Stimulated activated CD8-positive, alpha-beta memory T cell treated with anti-CD3 and anti-CD28 coated beads, Interleukin-7, amount 100 ng/mL, for 24 hours (primary cell): Measurements from ENCODE around the gene MYH11.
"Not testable (repeated sequence)": the region's sequence is repeated elsewhere in the genome, so short reads cannot be mapped to it uniquely, and the experiment has no call there.

Experiments
- DNase-seq: peaks from one replicate; pipeline ENCODE4 v3.0.0-alpha.2; 2020; ENCODE audit warnings: low read depth

MYH11 gene

DNA sequence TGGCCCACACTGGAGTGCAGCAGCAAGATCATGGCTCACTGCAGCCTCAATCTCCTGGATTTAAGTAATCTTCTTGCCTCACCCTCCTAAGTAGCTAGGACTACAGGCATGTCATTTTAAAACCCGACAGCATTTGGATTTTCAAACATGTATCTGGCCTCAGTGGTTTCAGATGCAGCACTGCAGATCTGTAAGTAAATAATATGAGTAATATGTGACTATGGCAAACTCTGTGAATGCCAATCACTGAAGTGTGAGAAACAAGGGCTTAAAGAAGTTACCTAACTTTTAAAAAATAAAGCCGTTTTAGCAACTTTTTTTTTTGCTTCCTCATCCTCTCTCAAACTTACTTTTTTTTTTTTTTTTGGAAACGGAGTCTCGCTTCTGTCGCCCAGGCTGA lies 19.7 kb upstream of the MYH11 start:
- no peak for DNase-seq

DNA sequence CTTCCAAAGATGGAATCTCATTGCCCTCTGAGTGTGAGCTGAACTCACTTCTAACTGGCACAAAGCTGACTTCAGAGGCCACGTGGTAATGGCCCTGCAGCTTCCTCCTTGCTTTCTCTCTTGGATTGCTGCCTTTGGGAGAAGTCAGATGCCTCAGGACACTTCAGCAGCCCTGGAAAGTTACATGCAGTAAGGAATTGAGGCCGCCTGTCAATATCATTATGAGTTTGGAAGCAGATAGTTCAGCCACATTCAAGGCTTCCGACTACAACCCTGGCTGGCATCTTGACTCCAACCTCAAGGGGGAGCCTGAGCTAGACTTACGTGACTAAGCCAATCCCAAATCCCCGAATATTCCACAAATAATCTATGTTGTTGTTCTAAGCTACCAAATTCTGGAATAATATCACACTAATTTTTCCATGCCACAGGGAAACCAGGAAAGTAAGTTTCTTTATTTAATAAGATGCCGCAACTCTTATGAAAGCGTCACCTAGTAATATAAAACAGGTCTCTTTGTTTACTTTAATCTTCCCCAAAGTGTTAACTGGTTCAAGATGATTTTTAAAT lies 18.0 kb upstream of the MYH11 start:
- no peak for DNase-seq

DNA sequence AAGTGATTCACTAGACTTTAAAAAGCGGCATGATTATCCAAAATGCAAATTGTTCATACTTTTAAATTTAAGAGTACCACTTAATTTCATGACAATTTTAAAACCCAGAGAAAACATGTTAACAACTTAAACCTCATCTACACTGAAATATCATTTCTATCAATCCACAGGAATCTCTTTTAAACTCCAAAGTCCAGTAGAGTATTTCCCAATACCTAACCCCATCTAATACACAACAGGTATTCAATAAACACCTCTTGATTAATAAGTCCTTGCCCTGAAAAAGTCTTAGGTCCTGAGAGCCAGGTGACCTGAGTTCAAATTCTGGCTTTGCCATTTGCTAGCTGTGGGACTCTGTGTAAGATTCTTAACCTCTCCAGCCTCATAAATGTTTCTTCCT lies 16.9 kb upstream of the MYH11 start:
- no peak for DNase-seq

DNA sequence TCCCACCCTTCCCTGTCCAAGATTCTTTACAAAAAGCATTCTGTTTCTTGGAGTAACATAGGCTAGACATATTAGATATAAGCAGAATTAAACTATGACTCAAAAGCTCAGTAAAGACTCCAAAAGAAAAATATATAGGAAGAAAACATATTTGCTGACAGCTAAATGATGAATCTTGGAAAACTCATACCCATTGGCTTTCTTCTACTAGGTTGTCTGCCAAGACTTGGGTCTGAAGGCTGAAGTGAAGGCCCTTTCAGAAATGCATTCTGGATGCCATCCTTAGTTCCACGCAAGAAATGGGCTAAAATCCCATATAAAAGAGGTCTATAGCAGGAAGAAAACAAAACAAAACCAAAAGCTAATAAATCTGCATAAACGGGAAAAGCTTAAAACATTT lies 16.5 kb upstream of the MYH11 start:
- no peak for DNase-seq

- no peak for DNase-seq
Measured at GRCh38 chr16:15870011-15870410, 13.2 kb upstream of the MYH11 start.

- no peak for DNase-seq
Measured at GRCh38 chr16:15866451-15866850, 9.6 kb upstream of the MYH11 start.

DNA sequence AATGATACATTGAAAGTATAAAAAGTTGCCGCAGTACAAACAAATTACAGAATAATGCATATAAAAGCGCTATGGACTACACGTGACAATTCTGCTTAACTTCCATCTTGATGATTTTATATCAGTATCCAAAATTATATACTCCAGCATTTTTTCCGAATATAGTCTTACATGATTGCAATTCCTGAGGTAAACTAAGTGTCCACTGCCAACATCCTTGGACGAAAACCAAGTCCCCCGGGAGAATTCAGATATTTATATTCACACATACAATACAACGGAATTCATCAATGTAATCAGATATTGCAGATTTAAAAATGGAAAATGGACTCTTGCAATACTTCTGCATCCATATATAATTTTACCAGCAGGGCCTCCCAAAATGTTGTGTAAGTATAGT lies 8.9 kb upstream of the MYH11 start:
- DNase-seq = no peak

GRCh38 chr16:15864939-15865338 lies 8.1 kb upstream of the MYH11 start:
- no peak for DNase-seq

DNA sequence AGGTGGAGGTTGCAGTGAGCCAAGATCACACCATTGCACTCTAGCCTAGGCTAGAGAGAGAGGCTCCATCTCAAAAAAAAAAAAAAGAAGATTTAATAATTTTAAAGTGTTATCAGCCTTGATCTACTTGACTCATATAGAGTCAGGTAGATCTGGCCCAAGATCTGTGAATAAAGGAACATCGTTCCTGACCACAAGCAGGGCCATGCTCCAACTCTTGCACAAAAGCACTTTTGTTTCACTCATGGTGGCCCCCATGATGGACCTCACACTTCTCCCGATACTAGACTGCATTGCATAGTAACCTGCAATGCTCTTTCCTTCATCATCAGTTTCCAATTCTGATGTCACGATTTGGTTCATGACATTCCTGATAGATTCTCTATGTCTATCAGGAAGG lies 5.2 kb upstream of the MYH11 start:
- DNase-seq = no peak

DNA sequence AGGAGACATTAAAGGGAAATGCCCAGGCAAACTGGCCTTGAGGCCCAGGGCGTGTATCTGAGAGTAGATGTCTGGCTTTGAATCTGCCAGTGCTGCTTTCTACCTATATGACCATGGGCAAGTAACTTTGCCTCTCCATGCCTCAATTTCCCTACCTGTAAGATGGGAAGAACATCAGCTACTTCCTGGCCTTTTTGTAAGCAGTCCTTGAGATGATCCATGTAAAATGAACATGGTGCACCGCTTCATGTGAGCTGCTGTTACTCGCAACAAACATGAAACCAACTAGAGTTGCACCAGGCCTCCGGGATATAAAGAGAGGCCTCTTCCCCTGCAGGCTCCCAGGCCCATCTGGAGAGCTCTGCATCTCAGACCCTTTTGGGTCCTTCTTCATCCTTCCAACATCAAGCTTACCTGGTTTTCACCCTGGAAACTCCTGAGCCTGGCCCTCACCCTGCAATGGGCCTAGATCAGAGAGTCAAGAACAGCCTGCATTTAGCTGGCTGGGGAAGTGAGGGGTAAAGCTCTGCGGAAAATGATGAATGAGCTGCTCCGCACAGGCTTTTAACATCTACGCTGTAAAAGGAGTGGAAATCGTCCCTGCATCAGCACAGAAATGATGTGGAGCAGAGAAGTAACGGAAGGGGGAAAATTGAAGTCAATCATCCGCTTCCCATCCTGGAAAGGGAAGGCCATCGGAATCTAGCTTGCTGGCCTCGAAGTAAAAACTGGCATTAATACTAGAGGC lies 2.3 kb upstream of the MYH11 start:
- no peak for DNase-seq

DNA sequence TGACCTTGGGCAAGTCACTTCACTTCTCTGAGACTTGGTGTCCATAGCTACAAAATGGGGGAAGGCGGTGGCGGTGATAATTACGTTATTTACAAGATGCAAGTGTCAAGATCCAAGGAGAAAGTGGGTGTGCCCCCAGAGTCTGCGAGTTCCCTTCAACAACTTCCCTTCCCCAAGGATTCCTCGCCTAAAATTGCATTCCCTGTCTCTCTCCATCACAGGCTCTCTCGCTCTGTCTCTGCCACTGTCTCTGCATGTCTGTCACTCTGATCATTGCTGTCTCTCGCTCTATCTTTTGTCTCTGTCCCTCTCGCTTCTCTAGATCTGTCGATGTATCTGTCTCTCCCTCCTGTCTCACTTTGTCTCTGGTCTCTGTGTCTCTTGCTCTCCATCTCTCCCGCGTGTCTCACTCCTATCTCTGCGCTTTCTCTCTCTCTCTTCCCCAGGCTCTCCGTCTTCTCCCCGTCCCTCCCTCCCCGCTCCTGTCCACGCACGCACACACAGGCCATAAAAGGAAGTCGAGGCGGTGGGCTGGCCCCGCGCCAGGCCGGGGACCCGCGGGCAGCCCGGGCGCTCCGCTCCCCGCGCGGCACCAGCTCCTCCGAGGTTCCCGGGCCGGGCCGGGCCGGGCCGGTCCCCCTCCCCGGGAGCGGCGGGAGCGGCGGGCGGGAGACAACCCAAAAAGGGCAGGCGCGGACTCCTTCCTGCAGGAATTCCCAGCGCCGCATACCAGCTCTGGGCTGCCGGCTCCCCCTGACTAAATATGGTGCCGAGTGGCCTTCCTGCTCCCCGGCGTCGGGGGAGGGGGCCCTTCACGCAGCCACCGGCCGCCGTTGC lies 1.1 kb upstream of the MYH11 start:
- no peak for DNase-seq

GRCh38 chr16:15856182-15856581 lies 646 bp downstream of the MYH11 start:
- no peak for DNase-seq

DNA sequence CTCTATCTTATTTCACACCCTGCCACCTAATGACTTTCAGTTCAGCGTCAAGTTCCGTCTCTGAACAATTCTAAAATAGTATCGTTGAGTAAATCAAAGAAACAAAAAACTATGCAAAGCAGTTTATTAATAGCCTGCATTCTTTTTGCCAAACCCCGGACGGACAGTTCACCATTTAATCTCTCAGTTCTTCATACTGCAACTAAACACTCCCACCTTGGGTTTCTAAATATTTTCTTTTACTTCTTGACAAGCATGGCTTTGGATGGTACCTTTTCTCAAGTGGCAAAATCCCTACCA lies 1.2 kb downstream of the MYH11 start:
- no peak for DNase-seq

DNA sequence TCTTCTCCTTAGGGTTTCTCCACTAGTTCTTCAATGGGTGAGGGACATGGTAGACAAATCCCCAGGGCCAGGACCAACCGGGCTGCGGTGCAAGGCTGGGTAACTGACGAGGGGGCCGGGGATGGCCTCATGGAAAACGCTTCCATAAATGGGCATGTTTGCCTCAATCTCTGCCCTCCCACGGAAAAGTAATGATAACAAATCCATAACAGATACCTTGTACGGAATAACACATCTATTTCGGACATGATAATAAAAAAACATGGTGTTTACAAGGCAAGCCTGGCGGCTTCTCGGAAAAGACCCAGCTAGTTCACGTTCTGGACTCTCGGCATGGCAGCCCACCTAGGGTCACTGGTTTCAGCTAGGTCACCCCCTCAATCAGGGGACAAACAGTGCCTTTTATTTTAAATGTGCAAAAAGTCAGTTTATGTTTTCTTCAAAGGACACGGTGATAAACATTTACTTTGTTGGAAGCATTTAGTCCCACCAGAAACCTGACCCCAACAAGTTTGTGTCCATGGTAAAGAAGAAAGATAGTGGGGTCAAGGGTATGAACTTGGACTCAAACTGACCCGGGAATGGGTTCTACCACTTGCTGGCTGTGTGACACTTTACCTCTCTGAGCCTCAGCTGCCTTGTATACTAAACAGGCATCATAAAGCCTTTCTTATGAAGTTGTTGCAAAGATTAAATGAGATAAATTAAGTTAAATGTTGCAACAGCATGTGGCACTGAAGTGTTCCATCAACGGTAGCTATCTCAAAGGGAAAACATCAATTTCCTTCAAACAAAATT lies 1.7 kb downstream of the MYH11 start:
- DNase-seq = no peak

GRCh38 chr16:15854061-15854460 lies 2.8 kb downstream of the MYH11 start:
- no peak for DNase-seq

GRCh38 chr16:15853021-15853420 lies 3.8 kb downstream of the MYH11 start:
- DNase-seq = no peak

- DNase-seq = not testable (repeated sequence)
Measured at GRCh38 chr16:15850555-15850954, 6.3 kb downstream of the MYH11 start.

GRCh38 chr16:15849209-15849981 lies 7.4 kb downstream of the MYH11 start:
- no peak for DNase-seq

GRCh38 chr16:15847611-15848175 lies 9.1 kb downstream of the MYH11 start:
- no peak for DNase-seq

GRCh38 chr16:15846510-15846909 lies 10.3 kb downstream of the MYH11 start:
- no peak for DNase-seq

- no peak for DNase-seq
Measured at GRCh38 chr16:15843635-15844279, 13.1 kb downstream of the MYH11 start.
